GM19467 (cell line): ENCODE data around the gene RETN.

Source experiments
- ATAC-seq: cut with Tn5 transposase; IDR thresholded peaks from one replicate; pipeline ENCODE4 v1.9.1; 2021; ENCODE audit warnings: mild to moderate bottlenecking, moderate library complexity; ENCODE audit not compliant: unreplicated experiment

Gene RETN

DNA sequence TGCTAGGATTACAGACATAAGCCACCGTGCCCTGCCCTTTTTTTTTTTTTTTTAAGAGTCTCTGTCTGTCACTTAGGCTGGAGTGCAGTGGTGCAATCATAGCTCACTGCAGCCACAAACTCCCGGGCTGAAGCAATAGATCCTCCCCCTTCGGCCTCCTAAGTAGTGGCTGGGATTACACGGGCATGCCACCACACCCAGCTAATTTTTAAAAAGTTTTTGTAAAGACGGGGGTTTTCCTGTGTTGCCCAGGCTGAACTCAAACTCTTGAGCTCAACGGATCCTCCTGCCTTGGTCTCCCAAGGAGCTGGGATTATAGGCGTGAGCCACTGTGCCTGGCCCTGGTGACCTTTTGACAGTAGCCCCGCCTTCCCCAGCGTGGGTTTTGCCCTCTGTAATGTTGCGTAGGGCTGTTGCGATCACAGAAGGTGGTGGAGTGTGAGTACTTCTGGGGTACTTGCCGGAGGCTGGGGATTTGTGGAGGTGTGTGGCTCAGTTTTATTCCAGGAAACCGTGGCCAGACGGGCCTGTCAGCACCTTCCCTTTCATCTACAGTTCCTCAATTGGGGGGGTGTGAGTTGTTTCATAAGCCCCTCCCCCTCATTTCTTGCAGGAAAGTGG lies 11.6 kb upstream of the RETN start:
- ATAC-seq = no peak

DNA sequence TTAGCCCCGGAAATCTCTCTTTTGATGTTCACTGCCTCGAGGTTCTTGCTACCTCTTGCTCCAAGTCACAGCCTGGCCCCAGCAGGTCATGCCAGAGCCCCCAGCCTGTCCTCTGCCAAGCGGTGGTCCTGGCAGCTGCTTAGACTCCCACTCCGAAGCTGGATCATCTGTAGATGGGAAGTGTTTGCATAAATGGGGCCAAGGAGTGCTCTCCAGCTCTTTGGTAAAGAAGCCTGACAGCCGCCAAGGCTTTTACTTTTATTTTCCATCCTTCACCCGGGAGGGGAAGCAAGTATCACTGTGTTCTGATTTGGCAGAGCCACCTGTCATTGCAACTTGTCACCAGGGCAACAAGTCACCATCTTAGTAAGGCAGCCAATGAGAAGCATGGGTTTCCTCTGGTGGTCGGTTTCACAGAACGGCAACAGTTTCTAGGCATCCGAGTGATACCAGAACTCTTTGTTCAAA lies 10.6 kb upstream of the RETN start:
- peak; percentile 79 for ATAC-seq

DNA sequence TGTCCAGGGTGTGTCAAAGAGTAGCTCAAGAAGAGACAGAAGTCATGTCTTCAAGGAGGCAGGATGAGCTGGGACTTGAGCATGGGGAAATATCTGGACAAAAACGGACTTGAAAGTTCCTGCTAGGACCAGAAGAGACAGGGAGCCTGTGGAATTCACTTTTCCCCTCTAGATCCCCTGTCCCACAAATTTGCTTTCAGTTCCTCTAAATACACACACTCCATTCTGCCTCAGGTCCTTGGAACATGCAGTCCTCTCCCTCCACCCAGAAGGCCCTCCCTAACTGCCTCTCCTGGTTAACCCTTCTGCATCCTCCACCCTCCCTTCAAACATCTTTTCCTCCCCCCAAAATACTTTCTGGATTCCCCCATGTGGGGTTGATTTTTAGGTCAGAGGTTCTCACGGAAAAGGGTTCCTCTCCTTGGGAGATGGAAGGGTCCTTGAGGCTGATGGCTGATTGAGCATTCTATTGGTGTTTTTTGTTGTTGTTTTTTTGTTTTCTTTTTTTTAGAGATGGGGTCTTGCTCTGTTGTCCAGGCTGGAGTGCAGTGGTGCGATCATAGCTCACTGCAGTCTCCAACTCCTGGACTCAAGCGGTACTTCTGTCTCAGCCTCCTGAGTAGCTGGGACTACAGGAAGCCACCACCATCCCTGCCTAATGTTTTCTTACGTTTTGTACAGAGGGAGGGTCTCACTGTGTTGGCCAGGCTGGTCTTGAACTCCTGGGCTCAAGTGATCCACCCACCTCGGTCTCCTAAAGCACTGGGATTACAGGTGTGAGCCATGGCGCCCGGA lies 6.9 kb upstream of the RETN start:
- no peak for ATAC-seq

DNA sequence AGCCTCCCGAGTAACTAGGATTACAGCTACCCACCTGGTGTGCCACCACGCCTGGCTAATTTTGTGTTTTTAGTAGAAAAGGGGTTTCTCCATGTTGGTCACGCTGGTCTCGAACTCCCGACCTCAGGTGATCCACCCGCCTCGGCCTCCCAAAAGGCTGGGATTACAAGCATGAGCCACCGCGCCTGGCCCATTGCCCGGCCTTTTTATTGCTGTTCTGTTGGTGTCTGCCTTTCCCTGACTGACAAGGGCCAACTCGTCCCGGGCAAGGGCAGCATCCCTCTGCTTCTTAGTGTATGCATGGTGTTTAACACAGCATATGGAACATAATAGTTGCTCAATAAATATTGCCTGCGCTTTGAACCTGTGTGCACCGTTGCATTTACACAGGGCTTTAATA lies 6.2 kb upstream of the RETN start:
- no peak for ATAC-seq

DNA sequence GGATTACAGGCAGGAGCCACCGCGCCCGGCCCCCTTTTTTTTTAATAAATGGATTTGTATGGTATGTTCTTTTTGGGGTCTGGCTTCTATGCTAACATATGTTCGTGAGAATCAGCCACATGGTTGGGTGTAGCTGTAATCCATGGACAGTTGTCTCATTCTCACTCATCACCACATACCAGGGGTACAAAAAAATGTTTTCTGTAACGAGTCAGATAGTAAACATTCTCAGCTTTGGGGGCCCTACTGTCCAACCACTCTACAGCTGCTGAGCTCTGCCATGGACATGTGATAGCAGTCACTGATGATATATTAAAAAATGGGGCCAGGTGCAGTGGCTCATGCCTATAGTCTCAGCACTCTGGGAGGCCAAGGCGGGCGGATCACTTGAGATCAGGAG lies 5.1 kb upstream of the RETN start:
- no peak for ATAC-seq

DNA sequence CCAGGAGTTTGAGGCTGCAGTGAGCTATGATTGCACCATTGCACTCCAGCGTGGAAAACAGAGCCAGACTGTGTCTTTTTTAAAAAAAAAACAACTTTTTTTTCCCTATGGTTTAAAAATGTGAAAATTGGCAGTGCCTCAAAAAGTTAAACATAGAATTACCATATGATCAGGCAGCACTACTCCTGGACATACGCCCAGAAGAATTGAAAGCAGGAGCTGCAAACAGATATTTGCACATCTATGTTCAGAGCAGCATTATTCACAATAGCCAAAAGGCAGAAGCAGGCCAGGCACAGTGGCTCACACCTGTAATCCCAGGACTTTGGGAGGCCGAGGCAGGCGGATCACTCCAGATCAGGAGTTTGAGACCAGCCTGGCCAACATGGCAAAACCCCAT lies 3.8 kb upstream of the RETN start:
- no peak for ATAC-seq

DNA sequence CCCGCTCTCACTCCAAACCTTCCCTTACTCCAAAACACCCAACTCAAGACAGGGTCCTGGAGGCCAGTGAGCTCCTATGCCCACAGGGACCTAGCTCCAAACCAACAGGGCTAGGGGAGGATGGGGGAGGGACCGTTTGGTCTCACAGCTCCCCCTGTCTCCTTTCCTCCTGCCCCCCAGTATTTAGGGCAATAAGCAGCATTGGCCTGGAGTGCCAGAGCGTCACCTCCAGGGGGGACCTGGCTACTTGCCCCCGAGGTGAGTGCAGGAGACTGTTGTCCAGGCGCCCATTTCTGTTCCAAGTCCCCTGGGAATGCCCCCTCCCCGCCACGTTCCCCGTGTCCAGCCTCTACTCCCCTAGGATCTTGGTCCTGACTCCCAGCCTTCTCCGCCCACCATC lies 792 bp downstream of the RETN start:
- ATAC-seq = no peak

DNA sequence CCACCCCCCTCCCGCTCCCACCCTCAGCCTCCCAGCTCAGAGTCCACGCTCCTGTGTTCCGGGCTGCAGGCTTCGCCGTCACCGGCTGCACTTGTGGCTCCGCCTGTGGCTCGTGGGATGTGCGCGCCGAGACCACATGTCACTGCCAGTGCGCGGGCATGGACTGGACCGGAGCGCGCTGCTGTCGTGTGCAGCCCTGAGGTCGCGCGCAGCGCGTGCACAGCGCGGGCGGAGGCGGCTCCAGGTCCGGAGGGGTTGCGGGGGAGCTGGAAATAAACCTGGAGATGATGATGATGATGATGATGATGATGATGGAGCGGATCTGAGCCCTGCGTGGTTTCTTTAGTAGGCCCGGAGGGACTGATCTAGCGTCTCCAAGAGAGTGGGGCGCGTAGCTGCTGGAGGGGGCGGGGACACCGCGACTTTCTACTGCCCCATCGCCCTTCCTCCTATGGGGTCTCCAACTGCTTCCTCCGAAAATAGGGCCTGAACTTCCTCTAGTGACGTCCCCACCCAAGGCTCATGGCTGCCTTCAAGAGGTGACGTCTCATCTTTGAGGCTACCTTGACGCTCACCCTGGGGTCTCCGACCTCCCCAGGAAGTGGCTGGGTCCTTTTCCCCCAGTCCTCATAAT lies 1.4 kb downstream of the RETN start:
- ATAC-seq = no peak

DNA sequence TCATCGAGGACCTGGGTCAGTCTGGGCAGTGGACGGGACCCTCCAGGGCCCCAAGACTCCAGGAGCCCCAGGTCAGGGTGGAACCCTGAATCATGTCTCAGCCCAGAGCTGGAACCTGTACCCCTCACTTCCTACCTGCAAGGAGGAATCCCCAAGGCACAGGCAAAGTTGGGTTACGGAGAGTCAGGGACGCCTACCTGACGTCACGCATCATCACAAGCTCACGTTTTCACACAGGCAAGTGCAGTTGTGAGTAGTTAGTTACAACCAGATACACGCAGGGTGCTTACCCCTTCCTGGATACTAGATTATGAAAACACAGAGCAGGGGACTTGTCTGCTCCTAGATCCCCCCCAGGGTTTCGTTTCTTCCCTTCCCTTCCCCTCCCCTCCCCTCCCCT lies 1.9 kb downstream of the RETN start:
- no peak for ATAC-seq

DNA sequence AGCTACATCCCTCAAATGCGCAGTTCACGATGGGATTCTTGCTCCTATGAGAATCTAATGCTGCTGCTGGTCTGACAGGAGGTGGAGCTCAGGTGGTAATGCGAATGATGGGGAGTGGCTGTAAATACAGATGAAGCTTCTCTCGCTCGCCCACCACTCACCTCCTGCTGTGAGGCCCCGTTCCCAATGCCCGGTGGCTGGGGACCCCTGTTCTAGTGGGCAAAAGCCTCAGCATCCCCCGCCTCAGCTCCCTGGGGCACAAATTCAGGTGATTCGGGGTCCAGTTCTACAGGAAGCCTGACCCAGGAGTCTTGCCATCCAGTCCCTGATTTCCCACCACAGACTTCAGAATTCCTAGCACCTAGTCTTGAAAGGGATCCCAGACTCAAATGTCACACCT lies 3.7 kb downstream of the RETN start:
- ATAC-seq = no peak

DNA sequence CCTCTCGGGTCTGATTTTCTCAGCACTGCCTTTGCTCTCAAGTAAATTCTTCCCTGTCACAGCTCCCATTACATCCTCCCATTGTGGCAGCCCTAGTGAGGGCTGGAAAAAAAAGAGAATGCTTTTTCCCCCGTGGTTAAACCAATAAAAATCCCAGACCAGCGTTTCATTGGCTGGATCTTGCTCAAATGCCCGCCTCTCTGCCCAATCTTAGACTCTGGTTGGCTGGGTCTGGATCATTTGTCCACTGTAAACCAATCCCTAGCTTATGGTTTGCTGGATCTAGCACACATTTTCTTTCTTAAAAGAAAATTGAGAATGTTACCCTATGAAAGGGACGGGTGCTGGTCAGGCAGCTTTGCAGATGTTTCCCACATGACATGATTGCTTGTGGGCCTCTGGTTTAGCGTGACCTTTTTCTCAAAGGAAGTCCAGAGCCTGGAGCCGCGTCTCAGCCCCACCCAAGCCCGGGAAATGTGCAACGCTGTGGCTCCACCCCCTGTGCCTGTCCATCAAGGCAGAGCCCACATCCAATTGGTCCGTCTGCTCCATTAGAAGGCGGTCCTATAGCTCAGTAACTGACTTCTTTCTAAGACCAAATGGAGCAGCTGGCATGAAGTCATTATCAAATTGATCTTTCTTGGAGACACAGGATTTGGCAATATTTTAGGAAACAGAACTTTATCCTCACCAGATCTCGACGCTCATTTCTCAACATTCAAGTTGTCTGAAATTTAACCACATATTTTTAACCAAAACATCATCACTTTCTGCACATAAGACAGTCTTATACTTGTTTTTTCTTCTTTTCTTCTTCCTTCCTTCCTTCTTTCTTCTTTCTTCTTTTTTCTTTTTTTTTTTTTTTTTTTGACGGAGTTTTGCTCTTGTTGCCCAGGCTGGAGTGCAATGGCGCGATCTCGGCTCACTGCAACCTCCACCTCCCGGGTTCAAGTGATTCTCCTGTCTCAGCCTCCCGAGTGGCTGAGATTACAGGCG lies 5.5 kb downstream of the RETN start:
- no peak for ATAC-seq

DNA sequence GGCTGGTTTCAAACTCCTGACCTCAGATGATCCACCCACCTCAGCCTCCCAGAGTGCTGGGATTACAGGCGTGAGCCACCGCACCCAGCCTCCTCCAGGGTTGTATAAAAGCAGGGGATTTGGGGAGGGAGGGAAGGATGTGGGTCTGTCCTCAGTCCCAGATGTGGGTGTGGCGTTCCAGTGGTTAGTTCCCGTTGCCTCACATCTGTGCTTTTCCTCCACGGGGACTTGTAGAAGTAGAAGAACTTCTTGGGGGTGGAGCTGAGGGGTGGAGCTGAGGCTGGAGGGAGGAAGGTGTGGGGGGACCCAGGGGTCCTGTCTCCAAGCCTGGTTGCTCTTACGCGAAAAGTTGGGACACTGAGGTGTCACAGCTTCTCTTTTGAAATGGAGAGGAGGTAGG lies 7.5 kb downstream of the RETN start:
- no peak for ATAC-seq

DNA sequence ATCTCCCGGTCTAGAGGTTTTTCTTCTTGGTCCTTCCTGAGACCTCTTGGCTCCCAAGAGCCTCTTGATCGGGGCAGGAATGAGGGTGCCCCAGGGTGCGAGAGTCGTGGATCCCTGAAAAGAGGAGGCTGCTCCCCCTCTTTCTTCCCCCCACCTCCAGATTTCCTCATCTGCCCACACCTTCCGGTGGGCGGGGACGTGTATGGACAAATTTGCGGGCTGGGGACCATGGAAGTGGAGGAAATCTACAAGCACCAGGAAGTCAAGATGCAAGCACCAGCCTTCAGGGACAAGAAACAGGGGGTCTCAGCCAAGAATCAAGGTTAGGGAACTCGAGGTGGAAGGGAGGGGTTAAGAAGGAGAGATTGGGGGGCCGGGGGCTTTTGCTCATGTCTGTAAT lies 8.0 kb downstream of the RETN start, which contains the start of gene MCEMP1:
MCEMP1 (plus strand) TSS at position 237 of the 400 bp plus-strand sequence; CDS start at position 268, 31 bp downstream.
- no peak for ATAC-seq

DNA sequence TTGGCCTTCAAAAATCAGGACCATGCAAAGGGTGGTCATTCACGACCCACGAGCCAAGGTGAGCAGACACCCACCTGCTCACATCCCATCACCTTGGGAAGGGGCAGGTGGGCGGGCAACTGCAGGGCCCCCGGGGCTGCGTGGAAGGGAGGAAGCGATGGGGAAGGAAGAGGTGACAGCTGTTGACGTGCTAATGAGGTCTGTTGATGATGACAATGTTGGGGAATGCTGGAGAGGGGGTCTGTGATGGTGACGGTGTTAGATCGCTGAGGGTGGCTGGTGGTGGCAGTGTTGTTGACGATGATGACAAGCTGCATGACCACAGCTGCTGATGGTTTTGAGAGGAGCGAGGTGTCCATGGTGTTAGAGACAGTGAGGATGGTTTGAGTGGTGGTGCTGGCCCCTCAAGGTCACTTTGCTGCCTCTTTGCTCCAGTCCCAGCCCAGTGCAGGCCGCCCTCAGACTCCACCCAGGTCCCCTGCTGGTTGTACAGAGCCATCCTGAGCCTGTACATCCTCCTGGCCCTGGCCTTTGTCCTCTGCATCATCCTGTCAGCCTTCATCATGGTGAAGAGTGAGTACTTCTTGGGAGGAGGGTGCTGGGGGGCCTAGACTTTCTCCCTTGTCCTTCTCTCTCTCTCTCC lies 8.9 kb downstream of the RETN start:
- no peak for ATAC-seq

DNA sequence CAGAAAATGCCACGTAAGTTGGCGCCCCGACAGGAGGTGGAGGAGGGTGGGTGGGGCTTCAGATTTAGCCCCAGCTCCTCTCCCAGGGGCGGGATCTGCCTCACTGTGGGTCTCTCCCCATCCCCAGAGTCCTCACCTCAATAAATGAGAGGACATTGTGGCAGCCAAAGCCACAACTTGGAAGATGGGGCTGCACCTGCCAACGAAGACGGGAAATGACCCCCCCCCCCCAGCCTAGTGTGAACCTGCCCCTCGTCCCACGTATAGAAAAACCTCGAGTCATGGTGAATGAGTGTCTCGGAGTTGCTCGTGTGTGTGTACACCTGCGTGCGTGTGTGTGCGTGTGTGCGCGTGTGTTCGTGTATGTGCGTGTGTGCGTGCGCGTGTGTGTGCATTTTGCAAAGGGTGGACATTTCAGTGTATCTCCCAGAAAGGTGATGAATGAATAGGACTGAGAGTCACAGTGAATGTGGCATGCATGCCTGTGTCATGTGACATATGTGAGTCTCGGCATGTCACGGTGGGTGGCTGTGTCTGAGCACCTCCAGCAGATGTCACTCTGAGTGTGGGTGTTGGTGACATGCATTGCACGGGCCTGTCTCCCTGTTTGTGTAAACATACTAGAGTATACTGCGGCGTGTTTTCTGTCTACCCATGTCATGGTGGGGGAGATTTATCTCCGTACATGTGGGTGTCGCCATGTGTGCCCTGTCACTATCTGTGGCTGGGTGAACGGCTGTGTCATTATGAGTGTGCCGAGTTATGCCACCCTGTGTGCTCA lies 10.3 kb downstream of the RETN start:
- ATAC-seq = no peak

DNA sequence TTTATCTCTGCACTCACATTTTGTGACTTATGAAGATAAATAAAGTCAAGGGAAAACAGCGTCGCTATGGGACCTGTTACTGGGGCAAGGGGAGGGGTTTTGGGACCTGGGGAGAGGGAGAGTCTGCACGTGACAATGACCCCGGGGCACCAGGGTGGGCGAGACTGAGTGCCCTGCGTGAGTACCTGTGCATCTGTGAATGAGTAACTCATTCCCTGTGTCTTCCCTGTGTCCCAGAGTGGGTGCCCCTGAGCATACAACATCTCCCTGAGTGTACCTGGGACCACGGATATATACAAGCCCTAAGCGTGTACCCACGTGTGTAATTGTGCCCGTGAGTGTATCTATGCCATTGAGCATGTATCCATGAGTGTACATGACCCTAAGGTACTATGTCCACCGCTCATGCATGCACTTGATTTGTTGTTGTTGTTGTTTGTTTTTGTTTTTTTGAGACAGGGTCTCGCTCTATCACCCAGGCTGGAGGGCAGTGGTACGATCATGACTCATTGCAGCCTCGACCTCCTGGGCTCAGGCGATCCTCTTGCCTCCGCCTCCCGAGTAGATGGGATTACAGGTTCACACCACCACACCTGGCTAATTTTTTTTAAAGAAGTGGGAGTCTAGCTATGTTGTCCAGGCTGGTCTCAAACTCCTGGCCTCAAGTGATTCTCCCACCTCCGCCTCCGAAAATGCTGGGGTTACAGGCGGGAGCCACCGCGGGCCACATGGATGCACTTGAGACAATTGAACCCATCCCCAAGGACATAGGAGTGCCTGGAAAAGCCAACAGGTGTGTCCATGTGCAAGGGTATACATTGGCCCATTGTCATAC lies 11.1 kb downstream of the RETN start:
- no peak for ATAC-seq

DNA sequence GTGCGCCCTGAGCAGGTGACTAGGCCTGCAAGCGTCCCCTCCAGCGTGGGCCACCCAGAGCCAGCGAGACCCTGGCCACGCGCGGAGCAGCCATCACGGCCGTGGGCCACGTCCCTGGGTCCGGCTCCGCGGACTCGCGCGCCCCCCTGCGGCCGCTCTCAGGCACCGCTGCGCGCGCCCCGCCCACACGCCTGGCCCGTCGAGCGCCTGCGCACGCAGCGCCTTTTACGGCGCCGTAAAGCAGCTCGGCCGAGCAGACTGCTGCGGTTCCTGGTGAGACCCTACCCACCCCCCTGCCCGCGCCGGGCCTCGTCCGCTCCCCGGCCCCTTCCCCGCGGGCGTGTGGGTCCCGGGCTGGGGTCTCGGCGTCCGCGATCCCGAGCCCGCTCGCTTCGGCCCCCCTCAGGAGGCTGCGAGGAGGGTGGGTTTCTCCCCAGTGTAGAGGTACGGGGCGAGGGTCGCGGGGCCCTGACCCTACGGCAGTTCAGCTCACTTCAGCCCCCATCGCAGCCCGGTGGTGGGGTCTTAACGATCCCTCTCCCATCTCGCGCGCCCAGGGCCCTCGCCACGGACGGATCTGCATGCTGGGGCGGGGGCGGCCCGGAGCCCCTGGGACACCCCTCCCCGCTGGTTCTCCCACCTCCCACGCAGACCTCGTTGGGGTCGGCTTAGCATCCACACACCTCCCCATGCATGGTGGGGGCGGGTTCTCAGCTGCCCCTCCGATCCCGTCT lies 11.9 kb downstream of the RETN start, which contains the start of gene TRAPPC5:
TRAPPC5 (plus strand) TSS at position 228 of the 734 bp plus-strand sequence. CDS start 1,421 bp downstream, outside the sequence.
- peak; percentile 48 for ATAC-seq
